ENCODE measurements around the gene ZNF133.
"Not testable (repeated sequence)": the region's sequence is repeated elsewhere in the genome, so short reads cannot be mapped to it uniquely, and the experiment has no call there.

The ZNF133 gene

GRCh38 chr20:18287915-18288748 lies at the start of gene ZNF133:
Gene ZNF133 (plus strand): TSS chr20:18288527. CDS start chr20:18305687, 17,160 bp downstream.
- DNase-seq, result peak; percentile 96

- no peak for DNase-seq
Observed at GRCh38 chr20:18240997-18241396, 47.3 kb upstream of the ZNF133 start.

- DNase-seq, result no peak
Observed at GRCh38 chr20:18243802-18244201, 44.5 kb upstream of the ZNF133 start.

GRCh38 chr20:18248545-18248944 lies 39.8 kb upstream of the ZNF133 start:
- DNase-seq, result not testable (repeated sequence)

- no peak for DNase-seq
Observed at GRCh38 chr20:18250217-18250616, 38.1 kb upstream of the ZNF133 start.

- DNase-seq, result no peak
Observed at GRCh38 chr20:18252597-18253451, 35.5 kb upstream of the ZNF133 start.

GRCh38 chr20:18254615-18255014 lies 33.7 kb upstream of the ZNF133 start:
- DNase-seq, result no peak

- DNase-seq, result no peak
Observed at GRCh38 chr20:18255526-18255925, 32.8 kb upstream of the ZNF133 start.

- DNase-seq, result no peak
Observed at GRCh38 chr20:18256440-18257090, 31.8 kb upstream of the ZNF133 start.

GRCh38 chr20:18258126-18258860 lies 30.0 kb upstream of the ZNF133 start:
- DNase-seq, result no peak

- DNase-seq, result no peak
Observed at GRCh38 chr20:18259730-18260129, 28.6 kb upstream of the ZNF133 start.

GRCh38 chr20:18263723-18264122 lies 24.6 kb upstream of the ZNF133 start:
- no peak for DNase-seq

GRCh38 chr20:18265441-18265840 lies 22.9 kb upstream of the ZNF133 start:
- DNase-seq, result no peak

GRCh38 chr20:18266282-18266681 lies 22.0 kb upstream of the ZNF133 start:
- no peak for DNase-seq

- no peak for DNase-seq
Observed at GRCh38 chr20:18267815-18268214, 20.5 kb upstream of the ZNF133 start.

GRCh38 chr20:18271160-18271559 lies 17.2 kb upstream of the ZNF133 start:
- no peak for DNase-seq

GRCh38 chr20:18272451-18272850 lies 15.9 kb upstream of the ZNF133 start:
- DNase-seq, result no peak

GRCh38 chr20:18273738-18274137 lies 14.6 kb upstream of the ZNF133 start:
- DNase-seq, result no peak

- DNase-seq, result not testable (repeated sequence)
Observed at GRCh38 chr20:18275960-18276359, 12.4 kb upstream of the ZNF133 start.

- peak; percentile 62 for DNase-seq
Observed at GRCh38 chr20:18276821-18277220, 11.5 kb upstream of the ZNF133 start.

GRCh38 chr20:18279242-18279641 lies 9.1 kb upstream of the ZNF133 start:
- DNase-seq, result no peak

GRCh38 chr20:18284805-18285533 lies 3.4 kb upstream of the ZNF133 start:
- no peak for DNase-seq
